Natural killer cell treated with Interleukin-12 subunit alpha and Interleukin-12 subunit beta and Interleukin-15 and Interleukin-18, amount 100 ng/mL, for 72 hours (primary cell): Measurements from ENCODE around the gene CPEB2. TPM values are rescaled to one million over a fixed set of nuclear protein-coding genes. Genes with fewer than 3 reads are reported as not detected.
"Not testable (repeated sequence)": the region's sequence is repeated elsewhere in the genome, so short reads cannot be mapped to it uniquely, and the experiment has no call there.

Experiments used
- ATAC-seq, 2 donors: fragments of 150-1000 bp; cut with Tn5 transposase in 1 of 2; sonication (Bioruptor Pico), chemical (Tn5 transposase) in 1 of 2; 2 replicates each; pipeline ENCODE4 v1.10.0; 2021
- DNase-seq: peaks from one replicate; pipeline ENCODE4 v3.0.0; 2022; ENCODE audit warnings: low spot score
- H3K27ac Mint-ChIP-seq, 2 donors: 1 replicate in 1 of 2; 2 replicates in 1 of 2; pipeline ENCODE4 v1.8.0; 2022; ENCODE audit warnings: mixed read lengths in 2 of 2, mild to moderate bottlenecking in 1 of 2, moderate library complexity in 1 of 2
- H3K27me3 Mint-ChIP-seq, 2 donors: 1 replicate in 1 of 2; 2 replicates in 1 of 2; pipeline ENCODE4 v1.8.0; 2022; ENCODE audit warnings: mixed read lengths in 2 of 2
- H3K36me3 Mint-ChIP-seq: one replicate; pipeline ENCODE4 v1.8.0; 2022; ENCODE audit warnings: mixed read lengths
- H3K4me1 Mint-ChIP-seq, 2 donors: 1 replicate in 1 of 2; 2 replicates in 1 of 2; pipeline ENCODE4 v1.8.0; 2022; ENCODE audit warnings: low read depth in 2 of 2, mixed read lengths in 2 of 2, mild to moderate bottlenecking in 1 of 2
- H3K4me3 Mint-ChIP-seq: one replicate; pipeline ENCODE4 v1.8.0; 2022; ENCODE audit warnings: mixed read lengths
- H3K9me3 Mint-ChIP-seq: 2 replicates; pipeline ENCODE4 v1.8.0; 2022; ENCODE audit warnings: mixed read lengths
- total RNA-seq, 2 donors: library from RNA; stranded (reverse); gene quantifications; one replicate each; pipeline ENCODE4 v1.2.3, GENCODE V29; 2022

The CPEB2 gene
- total RNA-seq, 2 donors from 2014 or later: 5.4 to 8.6 TPM

DNA sequence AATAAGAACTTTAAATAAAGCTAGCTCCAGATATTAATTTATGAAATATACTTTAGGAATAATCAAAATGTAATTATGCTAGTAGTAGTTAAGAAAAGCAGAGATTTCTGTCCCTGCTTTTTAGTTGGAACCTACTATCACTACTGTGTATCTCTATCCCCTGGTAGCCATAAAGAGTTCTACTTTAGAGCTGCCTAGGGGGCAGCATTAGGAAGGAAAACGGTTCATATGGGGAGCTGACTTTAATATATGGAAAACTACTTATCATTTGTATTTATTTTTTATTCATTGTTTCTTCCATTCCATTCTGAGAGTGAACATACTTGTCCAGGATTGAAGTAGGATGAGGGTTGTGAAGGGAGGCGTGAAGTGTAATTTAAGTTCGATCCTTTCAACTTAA, 40.9 kb downstream of the CPEB2 start:
- ATAC-seq: no peak
- no peak overlapping the region for H3K27ac Mint-ChIP-seq
- H3K4me3 Mint-ChIP-seq: no peak overlapping the region
- DNase-seq: no peak
- H3K36me3 Mint-ChIP-seq: no peaks in the 10 kb centered on the region
- peaks cover 0 to 4% of the 10 kb centered on the region in 2 donors for H3K4me1 Mint-ChIP-seq
- no peaks in the 10 kb centered on the region for H3K27me3 Mint-ChIP-seq
- no peaks in the 10 kb centered on the region for H3K9me3 Mint-ChIP-seq

DNA sequence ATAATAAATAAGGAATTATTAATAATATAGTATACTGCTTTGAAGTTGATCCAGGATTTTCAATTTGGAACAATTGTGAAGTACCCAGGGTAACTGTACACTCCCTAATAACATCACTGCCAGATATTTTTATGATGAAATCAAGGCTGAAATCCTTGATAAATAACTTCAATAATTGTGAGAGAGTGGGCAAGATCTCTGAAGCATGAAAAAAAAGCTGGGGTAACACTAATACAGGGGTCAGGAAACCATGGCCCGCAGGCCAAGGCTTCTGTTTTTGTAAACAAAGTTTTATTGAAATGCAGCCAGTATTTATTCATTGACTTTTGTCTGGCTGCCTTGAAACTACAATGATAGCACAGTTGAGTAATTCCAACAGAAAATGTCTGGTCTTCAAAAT, 41.6 kb downstream of the CPEB2 start:
- Mint-ChIP-seq H3K4me1 (peaks cover 0 to 4% of the 10 kb centered on the region in 2 donors), H3K27ac (no peak overlapping the region), H3K4me3 (no peak overlapping the region), H3K36me3 (no peaks in the 10 kb centered on the region), H3K27me3 (no peaks in the 10 kb centered on the region), H3K9me3 (no peaks in the 10 kb centered on the region)
- DNase-seq (no peak), ATAC-seq (no peak)

DNA sequence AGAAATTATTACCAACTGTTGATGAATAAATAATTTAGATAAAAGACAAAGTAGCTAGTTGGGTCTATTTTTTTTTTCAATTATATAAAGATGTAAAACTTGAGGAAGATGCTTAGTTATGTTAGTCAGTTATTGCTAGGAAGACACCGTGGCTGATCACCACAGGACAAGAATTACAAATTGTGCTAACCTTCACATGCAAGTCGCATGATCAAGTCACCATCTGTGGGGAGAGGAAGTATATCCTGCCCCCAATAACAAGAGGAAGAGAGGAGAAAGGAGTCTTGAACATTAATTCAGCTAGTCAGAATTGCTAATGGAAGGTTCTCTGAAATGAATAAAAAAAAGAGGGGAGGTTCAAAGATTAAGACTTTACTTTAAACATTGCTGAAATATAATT, 52.3 kb downstream of the CPEB2 start:
- Mint-ChIP-seq H3K36me3 (peaks cover 7% of the 10 kb centered on the region), H3K27me3 (no peaks in the 10 kb centered on the region), H3K4me3 (no peak overlapping the region), H3K4me1 (peaks cover 4 to 7% of the 10 kb centered on the region in 2 donors), H3K27ac (no peak overlapping the region), H3K9me3 (no peaks in the 10 kb centered on the region)
- ATAC-seq (no peak), DNase-seq (no peak)

DNA sequence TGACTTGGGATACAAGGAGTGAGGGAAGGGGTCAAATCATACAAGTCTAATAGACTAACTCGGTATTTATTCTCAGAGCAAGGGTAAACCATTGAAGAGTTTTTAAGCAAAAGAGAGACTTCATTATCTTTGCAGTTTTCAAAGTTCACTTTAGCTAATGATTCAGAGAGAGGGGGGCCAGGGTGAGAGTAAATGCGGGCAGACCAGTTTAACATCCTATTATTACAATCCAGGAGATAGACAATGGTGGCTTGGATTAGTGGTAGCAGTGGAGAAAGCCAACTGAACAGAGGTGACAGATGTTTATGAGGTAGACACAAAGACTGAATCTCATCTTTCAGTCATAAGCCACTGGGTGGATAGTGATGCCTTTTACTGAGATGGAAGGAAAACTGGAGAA, 57.9 kb downstream of the CPEB2 start:
- H3K4me3 Mint-ChIP-seq: no peak overlapping the region

DNA sequence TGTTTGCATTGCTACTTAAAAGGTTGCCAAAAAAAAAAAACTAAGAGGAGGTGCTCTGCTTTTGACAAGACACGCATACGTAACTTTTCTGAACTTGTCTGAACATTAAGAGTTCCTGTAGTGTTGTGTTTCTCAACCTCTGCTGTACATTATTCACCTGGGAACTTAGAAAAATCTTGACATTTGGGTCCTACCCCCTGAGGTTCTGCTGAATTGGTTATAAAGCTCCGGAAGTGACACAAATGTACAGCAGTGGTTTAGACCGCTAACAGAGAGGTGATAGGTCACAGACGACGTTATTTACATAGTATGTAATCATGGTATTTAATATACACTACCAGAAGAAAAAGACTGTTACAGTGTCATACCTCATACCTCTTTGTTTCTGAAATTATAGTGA, 61.1 kb downstream of the CPEB2 start:
- ATAC-seq: no peak
- Mint-ChIP-seq H3K36me3 (peaks cover 7% of the 10 kb centered on the region), H3K9me3 (no peaks in the 10 kb centered on the region), H3K27me3 (no peaks in the 10 kb centered on the region), H3K4me3 (no peak overlapping the region), H3K4me1 (no peaks in the 10 kb centered on the region), H3K27ac (no peak overlapping the region)
- no peak for DNase-seq

More for the DNA sequence above, 57.9 kb downstream of the CPEB2 start:
- Mint-ChIP-seq H3K4me1 (peaks cover 4% of the 10 kb centered on the region in 2 donors), H3K36me3 (peaks cover 7% of the 10 kb centered on the region), H3K9me3 (no peaks in the 10 kb centered on the region), H3K27ac (no peak overlapping the region), H3K27me3 (no peaks in the 10 kb centered on the region)
- DNase-seq (no peak), ATAC-seq (no peak)

DNA sequence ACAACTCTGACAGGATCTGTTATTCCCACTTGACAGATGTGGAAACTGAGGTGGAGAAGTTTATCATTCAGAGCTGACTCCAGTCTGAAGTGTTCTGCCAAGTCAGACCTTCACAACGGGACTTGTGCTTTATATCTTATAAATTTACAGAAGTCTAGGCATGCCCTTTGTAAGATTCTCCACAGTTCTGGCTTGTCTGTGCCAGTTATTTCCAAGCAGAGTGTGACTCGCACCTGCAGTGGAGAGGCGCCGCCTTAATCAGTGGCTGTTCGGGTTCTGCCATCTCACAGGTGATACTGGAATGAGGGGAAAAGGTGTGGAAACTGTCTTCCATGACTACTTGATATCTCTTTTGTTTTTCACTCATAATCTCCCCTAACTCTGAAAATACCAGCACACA, 63.2 kb downstream of the CPEB2 start:
- Mint-ChIP-seq H3K4me3 (no peak overlapping the region), H3K4me1 (no peaks in the 10 kb centered on the region), H3K36me3 (peaks cover 7% of the 10 kb centered on the region), H3K27me3 (no peaks in the 10 kb centered on the region), H3K27ac (no peak overlapping the region), H3K9me3 (no peaks in the 10 kb centered on the region)
- ATAC-seq (no peak), DNase-seq (no peak)

DNA sequence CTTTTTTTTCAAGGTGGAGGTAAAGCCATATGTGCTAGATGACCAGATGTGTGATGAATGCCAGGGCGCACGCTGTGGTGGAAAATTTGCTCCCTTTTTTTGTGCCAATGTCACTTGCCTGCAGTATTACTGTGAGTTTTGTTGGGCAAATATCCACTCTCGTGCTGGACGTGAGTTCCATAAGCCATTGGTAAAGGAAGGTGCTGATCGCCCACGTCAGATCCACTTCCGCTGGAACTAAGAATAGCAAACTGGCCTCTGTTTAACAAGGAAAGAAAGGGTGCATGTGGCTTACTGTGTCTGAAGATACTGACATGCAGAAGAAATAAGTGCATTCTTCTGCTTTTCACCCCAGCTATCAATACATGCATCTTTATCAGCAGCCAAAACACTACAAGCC, 63.9 kb downstream of the CPEB2 start:
- H3K4me1 Mint-ChIP-seq: no peaks in the 10 kb centered on the region
- peaks cover 7% of the 10 kb centered on the region for H3K36me3 Mint-ChIP-seq
- no peaks in the 10 kb centered on the region for H3K9me3 Mint-ChIP-seq
- no peaks in the 10 kb centered on the region for H3K27me3 Mint-ChIP-seq
- no peak for DNase-seq
- no peak for ATAC-seq
- no peak overlapping the region for H3K27ac Mint-ChIP-seq
- no peak overlapping the region for H3K4me3 Mint-ChIP-seq

DNA sequence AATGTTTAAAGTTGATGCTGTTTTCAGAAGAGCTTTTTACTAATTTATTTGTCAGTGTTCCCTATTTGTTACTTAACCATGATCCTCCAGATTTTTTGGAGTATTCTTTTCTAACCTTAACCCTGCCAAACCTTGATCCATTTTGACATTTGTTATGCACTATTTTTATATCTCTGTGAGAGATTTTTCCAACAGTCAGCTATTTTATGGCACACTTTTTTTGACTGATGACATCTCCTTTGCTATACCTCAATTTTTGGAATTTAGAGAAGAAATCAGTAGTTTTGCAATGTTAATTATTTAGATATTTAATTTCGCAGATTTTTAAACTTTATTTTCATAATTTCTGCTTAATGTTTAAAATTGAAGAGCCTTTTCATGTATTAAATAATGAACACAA, 66.0 kb downstream of the CPEB2 start:
- Mint-ChIP-seq H3K4me3 (no peak overlapping the region), H3K36me3 (peaks cover 13% of the 10 kb centered on the region), H3K9me3 (no peaks in the 10 kb centered on the region), H3K4me1 (no peaks in the 10 kb centered on the region), H3K27ac (no peak overlapping the region), H3K27me3 (no peaks in the 10 kb centered on the region)
- DNase-seq (no peak), ATAC-seq (no peak)

DNA sequence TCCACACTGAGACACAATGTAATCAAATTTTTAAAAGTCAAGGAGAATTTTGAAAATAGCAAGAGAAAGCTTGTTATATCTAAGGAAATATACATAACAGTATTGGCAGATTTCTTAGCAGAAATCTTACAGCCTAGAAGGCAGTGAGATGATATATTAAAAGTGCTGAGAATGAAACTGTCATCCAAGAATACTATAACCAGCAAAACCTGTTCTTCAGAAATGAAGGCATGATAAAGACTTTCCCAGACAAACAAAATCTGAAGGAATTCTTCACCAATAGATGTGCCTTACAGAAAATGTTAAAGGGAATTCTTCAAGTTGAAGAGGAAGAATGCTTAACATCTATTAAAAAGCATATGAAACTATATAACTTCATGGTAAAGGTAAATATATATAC, 73.6 kb downstream of the CPEB2 start:
- no peak overlapping the region for H3K27ac Mint-ChIP-seq
- H3K9me3 Mint-ChIP-seq: peaks cover 18% of the 10 kb centered on the region
- no peak overlapping the region for H3K4me3 Mint-ChIP-seq
- DNase-seq (no peak), ATAC-seq (no peak)
- H3K4me1 Mint-ChIP-seq: no peaks in the 10 kb centered on the region
- H3K36me3 Mint-ChIP-seq: peaks cover 25% of the 10 kb centered on the region
- peaks cover 0 to 8% of the 10 kb centered on the region in 2 donors for H3K27me3 Mint-ChIP-seq

DNA sequence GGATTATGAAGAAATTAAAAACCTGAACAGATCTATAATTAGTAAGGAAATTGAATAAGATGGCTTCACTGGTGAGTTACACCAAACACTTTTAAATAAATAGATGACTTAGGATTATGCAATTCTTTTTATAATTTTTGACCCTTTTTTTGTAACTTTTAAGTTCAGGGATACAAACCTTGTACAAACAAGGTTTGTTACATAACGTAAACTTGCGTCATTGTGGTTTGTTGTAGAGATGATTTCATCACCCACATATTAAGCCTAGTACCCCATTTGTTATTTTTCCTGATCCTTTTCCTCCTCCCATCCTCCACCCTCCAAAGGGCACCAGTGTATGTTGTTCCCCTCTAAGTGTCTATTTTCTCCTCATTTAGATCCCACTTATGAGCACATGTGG, 75.7 kb downstream of the CPEB2 start:
- H3K4me3 Mint-ChIP-seq: no peak overlapping the region
- no peak for ATAC-seq

DNA sequence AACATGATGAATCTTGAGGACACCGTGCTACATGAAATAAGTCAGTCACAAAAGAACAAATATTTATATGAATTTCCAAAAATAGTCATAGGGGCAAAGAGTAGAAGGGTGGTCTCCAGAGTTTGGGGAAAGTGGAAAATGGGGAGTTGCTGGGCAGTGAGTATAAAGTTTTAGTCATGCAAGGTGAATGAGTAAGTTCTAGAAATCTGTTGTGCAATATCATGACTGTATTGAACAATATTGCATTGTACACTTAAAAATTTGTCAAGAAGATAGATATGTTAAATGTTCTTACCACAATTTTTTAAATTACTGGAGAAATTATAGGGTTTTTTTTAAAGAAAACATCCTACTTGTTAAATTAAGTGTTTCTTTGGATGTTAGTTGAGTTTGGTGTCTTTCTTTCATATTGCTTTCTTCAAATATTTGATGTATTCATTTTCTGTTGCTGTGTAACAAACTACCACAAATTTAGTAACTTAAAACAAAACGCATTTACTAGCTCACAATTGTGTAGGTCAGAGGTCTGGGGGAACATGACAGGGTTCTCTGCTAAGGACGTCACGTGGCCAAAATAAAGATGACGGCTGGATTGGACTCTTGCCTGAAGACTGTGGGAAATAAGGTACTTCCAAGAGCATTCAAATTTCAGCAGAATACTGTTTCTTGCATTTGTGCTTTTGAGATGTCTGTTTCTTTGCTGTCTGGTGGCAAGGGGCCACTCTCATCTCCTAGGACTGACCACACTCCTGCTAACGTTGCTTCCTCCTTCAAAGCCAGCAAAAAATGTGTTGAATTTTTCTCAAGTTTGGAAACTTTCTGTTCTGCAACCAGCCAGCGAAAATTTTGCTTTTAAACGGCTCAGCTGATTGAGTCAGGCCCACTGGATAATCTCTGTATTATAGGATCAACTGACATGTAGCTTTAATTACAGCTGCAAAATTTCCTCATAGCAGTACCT, 76.7 kb downstream of the CPEB2 start:
- H3K27ac Mint-ChIP-seq: no peak overlapping the region
- no peak for ATAC-seq
- H3K4me3 Mint-ChIP-seq: no peak overlapping the region
- DNase-seq: no peak
- no peaks in the 10 kb centered on the region for H3K4me1 Mint-ChIP-seq
- peaks cover 0 to 8% of the 10 kb centered on the region in 2 donors for H3K27me3 Mint-ChIP-seq
- peaks cover 13% of the 10 kb centered on the region for H3K9me3 Mint-ChIP-seq
- peaks cover 19% of the 10 kb centered on the region for H3K36me3 Mint-ChIP-seq

More for the DNA sequence above, 75.7 kb downstream of the CPEB2 start:
- Mint-ChIP-seq H3K27me3 (peaks cover 0 to 8% of the 10 kb centered on the region in 2 donors), H3K4me1 (no peaks in the 10 kb centered on the region), H3K36me3 (peaks cover 19% of the 10 kb centered on the region), H3K9me3 (peaks cover 18% of the 10 kb centered on the region), H3K27ac (no peak overlapping the region)
- DNase-seq: no peak

DNA sequence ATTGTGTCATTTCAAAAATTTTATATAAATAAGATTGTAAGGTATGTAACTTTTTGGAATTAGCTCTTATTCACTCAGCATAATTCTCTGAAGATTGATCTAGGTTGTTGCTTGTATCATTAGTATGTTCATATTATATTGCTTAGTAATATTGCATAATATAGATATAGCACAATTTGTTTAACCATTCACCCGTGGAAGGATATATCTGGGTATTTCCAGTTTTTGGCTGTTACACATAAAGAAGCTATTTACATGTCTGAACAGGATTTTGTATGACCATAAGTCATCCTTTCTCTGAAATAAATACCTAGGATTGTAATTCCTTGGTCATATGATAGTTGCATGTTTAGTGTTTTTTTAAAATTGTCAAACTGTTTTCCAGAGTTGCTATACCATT, 82.5 kb downstream of the CPEB2 start:
- no peaks in the 10 kb centered on the region for H3K4me1 Mint-ChIP-seq
- H3K27ac Mint-ChIP-seq: no peak overlapping the region
- ATAC-seq: no peak
- H3K9me3 Mint-ChIP-seq: no peaks in the 10 kb centered on the region
- no peaks in the 10 kb centered on the region for H3K36me3 Mint-ChIP-seq
- peaks cover 13 to 26% of the 10 kb centered on the region in 2 donors for H3K27me3 Mint-ChIP-seq
- H3K4me3 Mint-ChIP-seq: no peak overlapping the region
- no peak for DNase-seq

DNA sequence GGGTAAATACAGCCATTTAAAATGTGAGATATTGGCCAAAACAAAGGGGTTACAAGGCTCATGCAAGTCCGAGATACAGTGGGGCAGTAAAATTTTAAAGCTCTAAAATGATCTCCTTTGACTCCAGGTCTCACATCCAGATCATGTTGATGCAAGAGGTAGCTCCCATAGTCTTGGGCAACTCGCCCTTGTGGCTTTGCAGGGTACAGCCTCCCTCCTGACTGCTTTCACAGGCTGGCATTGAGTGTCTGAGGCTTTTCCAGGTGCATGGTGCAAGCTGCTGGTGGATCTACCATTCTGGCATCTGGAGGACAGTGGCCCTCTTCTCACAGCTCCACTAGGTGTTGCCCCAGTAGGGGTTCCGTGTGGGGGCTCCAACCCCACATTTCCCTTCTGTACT, 83.5 kb downstream of the CPEB2 start:
- not testable (repeated sequence) for H3K36me3 Mint-ChIP-seq, H3K4me3 Mint-ChIP-seq, DNase-seq, H3K4me1 Mint-ChIP-seq, H3K9me3 Mint-ChIP-seq, ATAC-seq, H3K27ac Mint-ChIP-seq
- peaks cover 10 to 34% of the 10 kb centered on the region in 2 donors for H3K27me3 Mint-ChIP-seq

DNA sequence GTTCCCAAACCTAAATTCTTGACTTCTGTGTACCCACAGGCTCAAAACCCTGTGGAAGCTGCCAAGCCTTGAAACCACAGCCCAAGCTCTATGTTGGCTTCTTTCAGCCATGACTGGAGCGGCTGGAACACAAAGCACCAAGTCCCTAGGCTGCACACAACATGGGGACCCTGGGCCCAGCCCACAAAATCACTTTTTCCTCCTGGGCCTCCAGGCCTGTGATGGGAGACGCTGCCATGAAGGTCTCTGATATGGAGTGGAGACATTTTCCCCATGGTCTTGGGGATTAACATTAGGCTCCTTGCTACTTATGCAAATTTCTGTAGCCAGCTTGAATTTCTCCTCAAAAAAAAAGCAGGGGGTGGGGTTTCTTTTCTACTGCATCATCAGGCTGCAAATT, 84.0 kb downstream of the CPEB2 start:
- H3K9me3 Mint-ChIP-seq, H3K36me3 Mint-ChIP-seq, H3K4me1 Mint-ChIP-seq, DNase-seq, H3K4me3 Mint-ChIP-seq, H3K27ac Mint-ChIP-seq, ATAC-seq: not testable (repeated sequence)
- H3K27me3 Mint-ChIP-seq: peaks cover 13 to 34% of the 10 kb centered on the region in 2 donors
